Lower leg skin (tissue), 4 donors: ENCODE measurements around the gene PVR. TPM values are rescaled to one million over a fixed set of nuclear protein-coding genes. Genes with fewer than 3 reads are reported as not detected.
"Not testable (repeated sequence)": the region's sequence is repeated elsewhere in the genome, so short reads cannot be mapped to it uniquely, and the experiment has no call there.

Experiments used
- DNase-seq, 2 donors: peaks; one replicate each; pipeline ENCODE4 v3.0.0-alpha.2; 2019; ENCODE audit warnings: low spot score in 2 of 2
- H3K4me3 ChIP-seq: fragments of 200-600 bp; sonication (generic); 2 replicates; pipeline ENCODE4 v1.5.1; 2017; ENCODE audit warnings: mild to moderate bottlenecking, low read depth; ENCODE audit not compliant: poor library complexity, severe bottlenecking
- CTCF ChIP-seq, 3 donors: fragments of 450-650 bp; IDR thresholded peaks; one replicate each; pipeline ENCODE4 v1.5.1; 2016; ENCODE audit warnings: antibody characterized with exemption in 3 of 3, mild to moderate bottlenecking in 3 of 3, moderate library complexity in 2 of 3
- POLR2A ChIP-seq, 2 donors: fragments of 450-650 bp; IDR thresholded peaks; one replicate each; pipeline ENCODE4 v1.6.1; 2016 to 2017; ENCODE audit warnings: antibody characterized with exemption in 2 of 2, mild to moderate bottlenecking in 1 of 2, moderate library complexity in 1 of 2
- WGBS, 2 donors: methylation state at CpG; one replicate each; pipeline ENCODE4 v1.1.5; 2018; 5-methylcytosine and 5-hydroxymethylcytosine counted together
- intact Hi-C: fragments of 100-400 bp; cut with DNase I; formaldehyde crosslinking; loops from one replicate; pipeline ENCODE4 v1.15.0; 2023; ENCODE audit warnings: low total_unique reads
- total RNA-seq, 4 donors: library from RNA; depleted of rRNA; stranded (reverse); fragments of >200 nt; gene quantifications; one replicate each; pipeline ENCODE4 v1.1.0, GENCODE V29; 2016

Gene PVR
- total RNA-seq, 4 donors from 2014 or later, result 9.9 to 14.3 (median 12.1) TPM

GRCh38 chr19:44626048-44626624, 17.6 kb upstream of the PVR start:
- TF ChIP-seq POLR2A (IDR thresholded peaks at IDR 0.05) (no peak), CTCF (IDR thresholded peaks at IDR 0.05) (no peak)
- DNase-seq, result no peak
- intact Hi-C loops, result no loop called here
- no peak overlapping the region for H3K4me3 ChIP-seq
- 29 to 34% methylated on average over 1 of the region's 1 CpG for WGBS, 2 donors

DNA sequence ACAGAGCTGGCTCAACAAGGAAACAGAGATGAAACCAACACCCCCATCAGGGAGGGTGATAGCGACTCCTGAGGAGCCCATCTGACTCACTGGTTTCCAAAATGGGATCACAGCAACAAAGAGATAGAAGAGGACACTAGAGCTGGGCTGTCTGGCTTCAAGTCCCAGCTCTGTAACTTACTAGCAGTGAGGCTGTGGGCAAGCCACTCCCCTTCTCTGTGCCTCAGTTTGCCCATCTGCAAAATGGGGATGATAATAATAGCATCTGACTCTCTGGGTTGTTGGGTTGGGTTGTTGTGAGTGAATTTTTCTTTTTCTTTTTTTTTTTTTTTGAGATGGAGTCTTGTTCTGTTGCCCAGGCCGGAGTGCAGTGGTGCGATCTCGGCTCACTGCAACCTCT, 16.1 kb upstream of the PVR start:
- intact Hi-C loops, result no loop called here

DNA sequence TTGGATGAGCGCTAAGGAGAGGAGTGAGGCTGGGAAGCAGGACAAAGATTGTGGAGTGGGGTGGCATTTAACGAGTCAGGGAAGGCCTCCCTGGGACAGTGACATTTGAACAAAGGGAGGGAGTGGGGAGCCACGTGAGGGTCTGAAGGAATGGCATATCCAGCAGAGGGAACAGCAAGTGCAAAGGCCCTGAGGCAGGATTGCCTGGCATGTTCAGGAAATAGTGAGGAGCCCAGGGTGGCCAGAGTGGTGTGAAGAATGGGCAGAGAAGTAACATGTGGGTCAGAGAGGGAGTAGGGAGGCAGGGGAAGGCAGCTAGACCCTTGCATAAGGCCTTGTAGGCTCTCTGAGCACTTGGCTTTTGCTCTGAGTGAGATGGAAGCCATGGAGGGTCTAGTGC, 14.9 kb upstream of the PVR start:
- intact Hi-C loops, result no loop called here
- no peak for DNase-seq
- no peak overlapping the region for H3K4me3 ChIP-seq
- no peak for TF ChIP-seq CTCF (IDR thresholded peaks at IDR 0.05)
- no peak for TF ChIP-seq POLR2A (IDR thresholded peaks at IDR 0.05)
- 83 to 87% methylated on average over 3 of the region's 3 CpGs for WGBS, 2 donors

More for the DNA sequence above, 16.1 kb upstream of the PVR start:
- TF ChIP-seq POLR2A (IDR thresholded peaks at IDR 0.05), result no peak
- no peak for TF ChIP-seq CTCF (IDR thresholded peaks at IDR 0.05)
- DNase-seq, result no peak
- WGBS, 2 donors, result 90 to 98% methylated on average over 4 of the region's 4 CpGs
- no peak overlapping the region for H3K4me3 ChIP-seq

DNA sequence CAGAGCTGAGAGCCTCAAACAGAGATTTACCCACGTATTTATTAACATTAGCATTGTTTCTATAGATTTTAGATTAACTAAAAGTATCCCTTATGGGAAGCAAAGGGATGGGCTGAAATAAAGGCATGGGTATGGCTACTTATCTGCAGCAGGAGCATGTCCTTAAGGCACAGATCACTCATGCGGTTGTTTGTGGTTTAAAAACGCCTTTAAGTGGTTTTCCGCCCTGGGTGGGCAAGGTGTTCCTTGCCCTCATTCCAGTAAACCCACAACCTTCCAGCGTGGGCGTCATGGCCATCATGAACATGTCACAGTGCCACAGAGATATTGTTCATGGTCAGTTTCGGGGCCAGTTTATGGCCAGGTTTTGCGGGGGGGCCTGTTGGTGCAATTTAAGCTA, 12.1 kb upstream of the PVR start:
- intact Hi-C loops, DNase-seq, H3K4me3 ChIP-seq: not testable (repeated sequence)
- WGBS, 2 donors, result 81 to 88% methylated on average over 8 of the region's 8 CpGs

- H3K4me3 ChIP-seq, DNase-seq, intact Hi-C loops: not testable (repeated sequence)
- 18 to 39% methylated on average over 5 of the region's 5 CpGs for WGBS, 2 donors
Measured at GRCh38 chr19:44634058-44634457, 9.7 kb upstream of the PVR start.

GRCh38 chr19:44634785-44635184, 8.9 kb upstream of the PVR start:
- intact Hi-C loops, result no loop called here
- H3K4me3 ChIP-seq, result no peak overlapping the region
- no peak for DNase-seq
- 91 to 96% methylated on average over 2 of the region's 2 CpGs for WGBS, 2 donors
- TF ChIP-seq POLR2A (IDR thresholded peaks at IDR 0.05), result no peak
- TF ChIP-seq CTCF (IDR thresholded peaks at IDR 0.05), result no peak
